ENCODE results near the gene PFDN6. TPM values are rescaled to one million over a fixed set of nuclear protein-coding genes. Genes with fewer than 3 reads are reported as not detected.
A peak's percentile ranks its signal among the peaks of the same experiment; 100 is the strongest.

PFDN6 gene
- total and polyA plus RNA-seq, 2 of the 13 experiments (the other 11 are each of a cell fraction or from before 2014, with no cell fraction given): 75.5 to 87.0 TPM

DNA sequence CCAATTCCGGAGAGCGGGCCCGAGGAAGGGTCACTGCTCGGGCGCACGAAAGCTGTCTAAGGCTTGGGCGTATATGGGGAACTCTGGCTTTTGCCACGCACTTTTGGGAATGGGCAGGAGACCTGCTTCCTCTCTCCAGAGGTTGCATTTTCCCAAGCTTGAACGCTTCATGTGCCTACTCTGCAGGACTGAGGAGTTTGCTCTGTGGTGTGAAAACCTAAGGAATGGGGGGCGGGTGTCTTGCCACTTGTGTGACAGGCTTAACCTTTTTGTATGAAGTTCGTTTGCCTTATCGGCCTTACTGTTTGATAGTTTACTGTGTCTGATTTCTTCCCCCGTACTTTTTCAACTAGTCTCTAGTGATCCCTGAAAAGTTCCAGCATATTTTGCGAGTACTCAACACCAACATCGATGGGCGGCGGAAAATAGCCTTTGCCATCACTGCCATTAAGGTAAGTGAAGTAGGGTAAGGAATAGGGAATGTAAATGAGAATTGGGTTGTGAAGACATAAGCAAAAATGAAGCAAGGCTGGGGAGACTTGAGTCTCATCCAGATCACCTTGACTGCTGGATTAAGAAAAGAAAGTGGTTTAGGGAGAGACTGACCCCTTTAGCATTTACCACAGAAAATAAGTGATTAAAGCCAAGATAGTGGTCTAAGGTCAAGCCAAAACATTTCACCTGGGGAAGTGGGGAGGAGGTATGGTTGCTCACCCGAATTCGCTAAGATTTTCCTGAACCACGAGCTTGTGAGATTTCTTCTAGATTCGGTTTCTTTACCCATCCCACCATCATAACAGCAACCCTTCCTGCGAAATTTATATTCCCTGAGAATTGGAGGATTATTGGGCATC, 16.9 kb upstream of the PFDN6 start (continued):
- TF ChIP-seq, protein P1, sequence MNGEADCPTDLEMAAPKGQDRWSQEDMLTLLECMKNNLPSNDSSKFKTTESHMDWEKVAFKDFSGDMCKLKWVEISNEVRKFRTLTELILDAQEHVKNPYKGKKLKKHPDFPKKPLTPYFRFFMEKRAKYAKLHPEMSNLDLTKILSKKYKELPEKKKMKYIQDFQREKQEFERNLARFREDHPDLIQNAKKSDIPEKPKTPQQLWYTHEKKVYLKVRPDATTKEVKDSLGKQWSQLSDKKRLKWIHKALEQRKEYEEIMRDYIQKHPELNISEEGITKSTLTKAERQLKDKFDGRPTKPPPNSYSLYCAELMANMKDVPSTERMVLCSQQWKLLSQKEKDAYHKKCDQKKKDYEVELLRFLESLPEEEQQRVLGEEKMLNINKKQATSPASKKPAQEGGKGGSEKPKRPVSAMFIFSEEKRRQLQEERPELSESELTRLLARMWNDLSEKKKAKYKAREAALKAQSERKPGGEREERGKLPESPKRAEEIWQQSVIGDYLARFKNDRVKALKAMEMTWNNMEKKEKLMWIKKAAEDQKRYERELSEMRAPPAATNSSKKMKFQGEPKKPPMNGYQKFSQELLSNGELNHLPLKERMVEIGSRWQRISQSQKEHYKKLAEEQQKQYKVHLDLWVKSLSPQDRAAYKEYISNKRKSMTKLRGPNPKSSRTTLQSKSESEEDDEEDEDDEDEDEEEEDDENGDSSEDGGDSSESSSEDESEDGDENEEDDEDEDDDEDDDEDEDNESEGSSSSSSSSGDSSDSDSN (CRISPR knock-in tag; IDR thresholded peaks at IDR 0.05): peak; percentile 3; the same call in 1 of the 2 replicates
- TF ChIP-seq SP1 (IDR thresholded peaks at IDR 0.05) (no peak), SP1 (CRISPR knock-in tag; IDR thresholded peaks at IDR 0.05) (no peak), ZBTB10 (CRISPR knock-in tag; IDR thresholded peaks at IDR 0.05; ENCODE audit: borderline replicate concordance) (no peak), HNRNPL (IDR thresholded peaks at IDR 0.05; ENCODE audit: low read depth, low read length) (no peak), PAX8 (CRISPR knock-in tag; IDR thresholded peaks at IDR 0.05; ENCODE audit: borderline replicate concordance) (no peak), ZZZ3 (CRISPR knock-in tag; IDR thresholded peaks at IDR 0.05; ENCODE audit: borderline replicate concordance) (peak; percentile 8; the same call in 1 of the 2 replicates), ZBTB20 (CRISPR knock-in tag; IDR thresholded peaks at IDR 0.05; ENCODE audit: borderline replicate concordance, low read depth) (no peak), ZNF737 (CRISPR knock-in tag; IDR thresholded peaks at IDR 0.05; ENCODE audit: borderline replicate concordance) (peak; percentile 10; the same call in 1 of the 2 replicates), ZFP91 (CRISPR knock-in tag; IDR thresholded peaks at IDR 0.05; ENCODE audit: borderline replicate concordance) (no peak; the same call in 1 of the 2 replicates), STAT6 (CRISPR knock-in tag; IDR thresholded peaks at IDR 0.05; ENCODE audit: borderline replicate concordance) (no peak), ZBTB33 (CRISPR knock-in tag; IDR thresholded peaks at IDR 0.05) (no peak), HIVEP1 (CRISPR knock-in tag; IDR thresholded peaks at IDR 0.05) (no peak)
- TF ChIP-seq, protein P2, sequence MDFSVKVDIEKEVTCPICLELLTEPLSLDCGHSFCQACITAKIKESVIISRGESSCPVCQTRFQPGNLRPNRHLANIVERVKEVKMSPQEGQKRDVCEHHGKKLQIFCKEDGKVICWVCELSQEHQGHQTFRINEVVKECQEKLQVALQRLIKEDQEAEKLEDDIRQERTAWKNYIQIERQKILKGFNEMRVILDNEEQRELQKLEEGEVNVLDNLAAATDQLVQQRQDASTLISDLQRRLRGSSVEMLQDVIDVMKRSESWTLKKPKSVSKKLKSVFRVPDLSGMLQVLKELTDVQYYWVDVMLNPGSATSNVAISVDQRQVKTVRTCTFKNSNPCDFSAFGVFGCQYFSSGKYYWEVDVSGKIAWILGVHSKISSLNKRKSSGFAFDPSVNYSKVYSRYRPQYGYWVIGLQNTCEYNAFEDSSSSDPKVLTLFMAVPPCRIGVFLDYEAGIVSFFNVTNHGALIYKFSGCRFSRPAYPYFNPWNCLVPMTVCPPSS (IDR thresholded peaks at IDR 0.05): no peak
